Nucleus accumbens (tissue), 56 donors: ENCODE data around the gene CABCOCO1.
"Not testable (repeated sequence)": the region's sequence is repeated elsewhere in the genome, so short reads cannot be mapped to it uniquely, and the experiment has no call there.

ENCODE experiments used
- DNase-seq, 56 donors: peaks; one replicate each; lab custom pipeline; 2025; lab: John Stamatoyannopoulos, UW

The CABCOCO1 gene

DNA sequence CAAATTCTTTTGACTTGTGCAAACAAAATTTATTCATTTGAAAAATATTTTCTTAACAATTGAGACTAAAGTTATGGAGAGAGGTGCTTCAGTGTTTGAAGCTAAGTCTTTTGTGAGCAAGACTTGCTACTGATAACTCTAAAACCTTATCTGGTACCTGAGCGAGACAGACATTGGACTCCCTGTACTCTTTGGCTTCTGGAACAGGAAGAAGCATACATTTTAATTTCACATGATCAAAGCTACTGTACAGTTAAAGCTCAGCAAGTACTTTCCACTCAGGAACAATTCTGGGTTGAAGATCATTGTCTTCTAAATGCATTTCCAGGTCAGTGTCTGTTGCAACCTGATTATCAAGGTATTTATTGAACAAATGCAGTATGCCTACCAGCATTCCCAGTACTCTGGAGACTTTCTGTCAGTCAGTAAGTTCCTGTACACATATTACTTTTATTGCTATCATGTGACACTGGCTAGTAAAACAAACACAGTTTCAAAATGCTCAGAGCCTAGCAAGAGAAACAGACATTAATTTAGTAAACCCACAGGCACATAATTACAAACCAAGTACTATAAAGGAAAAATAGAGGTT is 42.4 kb downstream of the CABCOCO1 start:
- no peak for DNase-seq

DNA sequence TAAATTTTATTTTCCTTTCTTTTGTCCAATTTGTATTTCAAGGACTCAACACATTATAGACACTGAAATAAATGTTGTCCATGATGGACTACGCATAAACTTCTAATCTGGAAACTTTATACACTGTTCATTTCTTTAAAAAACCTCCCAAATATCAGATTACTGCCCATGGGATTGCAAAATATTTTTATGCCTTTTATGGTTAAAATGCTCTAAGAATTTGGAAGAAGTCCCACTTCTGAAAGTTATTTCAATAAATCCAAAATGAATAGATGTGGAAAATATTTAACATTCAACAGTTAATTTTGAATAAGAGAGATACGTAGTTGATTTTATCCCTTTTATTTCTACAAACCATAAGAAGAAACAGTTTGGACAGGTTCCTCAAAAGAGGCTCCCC is 46.1 kb downstream of the CABCOCO1 start:
- DNase-seq, result no peak

DNA sequence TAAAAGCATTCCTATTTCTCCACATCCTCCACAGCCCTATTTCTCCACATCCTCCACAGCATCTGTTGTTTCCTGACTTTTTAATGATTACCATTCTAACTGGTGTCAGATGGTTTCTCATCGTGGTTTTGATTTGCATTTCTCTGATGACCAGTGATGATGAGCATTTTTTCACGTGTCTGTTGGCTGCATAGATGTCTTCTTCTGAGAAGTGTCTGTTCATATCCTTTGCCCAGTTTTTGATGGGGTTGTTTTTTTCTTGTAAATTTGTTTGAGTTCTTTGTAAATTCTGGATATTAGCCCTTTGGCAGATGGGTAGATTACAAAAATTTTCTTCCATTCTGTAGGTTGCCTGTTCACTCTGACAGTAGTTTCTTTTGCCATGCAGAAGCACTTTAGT is 49.4 kb downstream of the CABCOCO1 start:
- DNase-seq, result not testable (repeated sequence)

DNA sequence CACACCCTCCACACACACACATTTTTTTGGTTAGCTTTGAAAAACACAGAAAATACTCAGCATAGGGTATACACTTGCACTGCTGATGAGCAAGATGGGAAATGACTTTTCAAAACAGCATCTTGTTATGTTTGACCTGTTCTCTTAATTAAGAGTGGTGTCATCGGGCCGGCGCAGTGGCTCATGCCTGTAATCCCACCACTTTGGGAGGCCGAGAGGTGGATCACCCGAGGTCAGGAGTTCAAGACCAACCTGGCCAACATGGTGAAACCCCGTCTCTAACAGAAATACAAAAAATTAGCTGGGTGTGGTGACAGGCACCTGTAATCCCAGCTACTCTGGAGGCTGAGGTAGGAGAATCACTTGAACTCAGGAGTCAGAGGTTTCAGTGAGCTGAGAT is 56.7 kb downstream of the CABCOCO1 start:
- DNase-seq, result not testable (repeated sequence)

DNA sequence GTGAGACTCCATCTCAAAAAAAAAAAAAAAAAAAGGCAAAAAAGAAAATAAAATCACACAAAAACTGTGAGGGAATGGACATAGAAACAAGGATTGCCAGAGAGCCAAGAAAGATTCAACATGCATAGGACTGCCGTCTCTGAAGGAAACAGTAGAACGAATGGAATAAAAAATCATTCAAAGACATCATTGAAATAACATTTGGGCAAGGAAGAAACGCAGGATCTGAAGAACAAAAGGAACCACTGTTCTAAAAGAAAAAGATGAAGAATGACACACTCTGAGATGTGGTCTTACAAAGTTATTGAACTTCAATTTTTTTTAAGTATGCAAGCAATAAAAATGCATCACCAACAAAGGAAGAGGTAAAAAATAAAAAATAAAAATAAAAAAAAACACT is 57.2 kb downstream of the CABCOCO1 start:
- DNase-seq, result no peak

DNA sequence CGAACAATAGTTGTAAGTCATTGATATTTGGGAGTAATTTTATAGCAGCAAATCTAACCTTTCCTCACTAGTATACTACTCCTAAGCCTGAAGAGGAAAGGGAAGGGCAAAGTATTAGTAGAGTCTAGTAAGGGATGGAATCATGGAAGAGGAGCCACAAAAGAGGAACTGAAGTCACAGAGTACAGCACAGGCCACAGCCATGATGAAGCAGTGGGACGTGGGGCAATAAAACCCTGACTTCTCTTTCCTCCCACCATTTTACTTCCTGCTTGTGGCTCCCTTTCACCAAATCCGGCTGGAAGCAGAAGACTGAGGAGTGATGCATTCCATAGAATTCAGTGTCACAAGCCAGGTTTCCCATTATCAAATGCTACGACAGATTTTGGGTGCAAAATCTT is 58.7 kb downstream of the CABCOCO1 start:
- no peak for DNase-seq

DNA sequence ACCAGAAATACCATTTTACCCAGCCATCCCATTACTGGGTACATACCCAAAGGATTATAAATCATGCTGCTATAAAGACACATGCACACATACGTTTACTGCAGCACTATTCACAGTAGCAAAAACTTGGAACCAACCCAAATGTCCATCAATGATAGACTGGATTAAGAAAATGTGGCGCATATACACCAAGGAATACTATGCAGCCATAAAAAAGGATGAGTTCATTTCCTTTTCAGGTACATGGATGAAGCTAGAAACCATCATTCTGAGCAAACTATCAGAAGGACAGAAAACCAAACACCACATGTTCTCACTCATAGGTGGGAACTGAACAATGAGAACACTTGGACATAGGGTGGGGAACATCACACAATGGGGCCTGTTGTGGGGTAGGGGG is 62.5 kb downstream of the CABCOCO1 start:
- not testable (repeated sequence) for DNase-seq

DNA sequence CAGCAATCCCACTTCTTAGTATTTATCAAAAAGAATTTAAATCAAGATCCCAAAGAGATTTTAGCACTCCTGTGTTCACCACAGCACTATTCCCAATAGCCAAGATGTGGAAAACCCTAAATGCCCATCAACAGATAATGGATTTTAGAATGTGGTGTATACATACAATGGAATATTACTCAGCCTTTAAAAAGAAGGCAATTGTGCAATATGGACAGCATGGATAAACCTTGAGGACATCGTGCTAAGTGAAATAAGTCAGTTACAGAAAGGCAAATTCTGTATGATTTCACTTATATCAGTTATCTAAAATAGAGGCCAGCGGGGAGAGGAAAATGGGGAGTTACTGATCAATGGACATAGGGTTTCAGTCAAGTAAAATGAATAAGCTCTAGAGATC is 66.9 kb downstream of the CABCOCO1 start:
- DNase-seq, result no peak

DNA sequence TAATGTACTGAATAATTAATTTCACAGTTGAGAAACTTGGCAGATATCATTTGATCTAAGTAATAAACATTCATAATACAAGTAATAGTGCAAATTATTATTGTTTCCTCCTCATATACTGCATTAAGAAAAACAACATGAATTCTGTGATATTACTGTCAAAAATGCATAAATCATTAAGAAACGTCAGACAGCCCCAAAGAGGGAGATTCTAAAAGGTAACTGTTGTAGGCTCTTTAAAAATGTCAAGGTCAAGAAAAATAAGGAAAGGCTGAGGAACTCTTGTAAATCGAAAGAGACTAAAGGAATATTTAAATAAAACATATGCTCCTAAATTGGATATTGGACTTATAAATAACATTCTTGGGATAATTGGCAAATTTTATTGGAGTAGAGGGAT is 67.9 kb downstream of the CABCOCO1 start:
- DNase-seq, result no peak

DNA sequence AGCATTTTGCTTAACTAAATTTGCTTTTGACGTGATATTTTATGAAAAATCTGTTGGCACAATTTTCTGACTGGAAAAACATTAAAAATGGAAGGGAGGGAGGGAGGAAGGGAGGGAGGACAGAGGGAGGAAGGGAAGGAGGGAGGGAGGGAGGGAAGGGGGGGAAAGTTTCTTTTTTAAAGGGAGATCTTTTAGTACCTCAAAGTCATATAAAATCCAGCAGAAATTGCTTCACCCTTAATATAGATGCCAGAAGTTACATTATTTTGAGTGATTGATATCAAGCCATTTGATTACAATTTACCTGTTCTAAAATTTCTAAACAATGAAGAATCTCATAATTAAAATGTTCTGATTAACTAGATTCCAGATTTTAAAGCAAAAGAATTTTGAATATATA is 68.9 kb downstream of the CABCOCO1 start:
- no peak for DNase-seq

DNA sequence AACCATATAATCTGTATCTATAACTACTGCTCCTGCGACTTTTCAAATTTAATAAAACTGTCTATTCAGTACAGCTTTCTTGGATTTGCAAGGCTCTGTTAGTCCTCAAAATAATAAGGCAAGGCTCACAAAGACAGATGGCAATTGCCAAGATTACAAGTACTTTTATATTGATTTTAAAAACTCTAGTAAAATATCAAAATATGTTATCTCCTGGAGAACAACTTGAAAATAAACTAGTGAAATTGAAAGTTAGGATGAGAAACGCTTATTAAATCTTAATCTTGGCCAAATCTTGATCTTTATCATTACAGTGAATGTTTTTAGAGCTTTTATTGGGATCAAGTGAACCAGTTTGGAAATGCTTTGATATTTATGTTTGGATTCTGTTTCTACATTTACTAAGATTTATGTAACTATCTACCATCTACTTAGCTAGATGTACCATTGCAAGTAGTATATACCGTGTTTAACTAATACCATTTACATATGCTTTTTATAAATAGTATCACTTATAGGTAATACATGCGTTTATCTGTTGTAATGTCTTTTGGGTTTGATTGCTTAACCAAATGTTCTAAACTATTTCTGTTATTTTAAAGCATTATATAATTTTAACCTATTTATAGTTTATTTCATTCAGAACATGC is 70.0 kb downstream of the CABCOCO1 start:
- no peak for DNase-seq

DNA sequence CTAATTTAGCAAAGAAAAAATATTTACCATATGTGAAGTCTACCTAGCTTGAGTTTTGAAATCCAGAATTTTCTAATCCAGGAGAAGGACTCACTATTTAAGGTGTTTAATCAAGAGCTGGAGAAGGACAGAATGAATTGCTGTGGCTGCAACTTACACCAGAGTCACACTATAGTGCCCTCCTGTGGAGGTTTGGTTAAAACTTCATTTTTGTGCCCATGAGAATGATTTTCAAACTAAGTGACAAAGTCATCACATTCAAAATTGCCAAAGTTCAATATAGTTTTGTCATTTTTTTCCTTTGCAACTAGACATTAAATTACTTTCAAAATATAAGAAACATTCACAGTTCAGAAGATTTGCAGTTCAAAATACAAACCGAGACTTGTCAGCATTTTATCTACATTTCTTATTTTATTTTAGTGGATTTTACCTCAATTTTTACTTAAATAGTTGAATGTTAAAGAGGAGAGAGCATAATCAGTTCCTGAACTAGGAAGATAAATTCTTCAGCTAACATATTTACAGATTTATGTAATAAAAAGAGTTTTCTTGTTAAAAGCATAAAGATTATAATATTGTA is 70.7 kb downstream of the CABCOCO1 start:
- peak in 14 of 56 donors; percentile 0 to 35 (median 7) for DNase-seq

DNA sequence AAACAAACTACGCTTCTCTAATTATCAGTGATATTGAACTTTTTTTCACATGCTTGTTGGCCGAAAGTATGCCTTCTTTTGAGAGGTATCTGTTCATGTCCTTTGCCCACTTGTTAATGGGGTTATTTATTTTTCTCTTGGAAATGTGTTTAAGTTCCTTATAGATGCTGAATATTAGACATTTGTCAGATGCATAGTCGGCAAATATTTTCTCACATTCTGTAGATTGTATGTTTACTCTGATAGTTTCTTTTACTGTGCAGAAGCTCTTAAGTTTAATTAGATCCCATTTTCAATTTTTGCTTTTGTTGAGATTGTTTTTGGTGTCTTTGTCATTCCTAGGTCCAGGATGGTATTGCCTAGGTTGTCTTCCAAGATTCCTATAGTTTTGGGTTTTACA is 73.2 kb downstream of the CABCOCO1 start:
- no peak for DNase-seq

DNA sequence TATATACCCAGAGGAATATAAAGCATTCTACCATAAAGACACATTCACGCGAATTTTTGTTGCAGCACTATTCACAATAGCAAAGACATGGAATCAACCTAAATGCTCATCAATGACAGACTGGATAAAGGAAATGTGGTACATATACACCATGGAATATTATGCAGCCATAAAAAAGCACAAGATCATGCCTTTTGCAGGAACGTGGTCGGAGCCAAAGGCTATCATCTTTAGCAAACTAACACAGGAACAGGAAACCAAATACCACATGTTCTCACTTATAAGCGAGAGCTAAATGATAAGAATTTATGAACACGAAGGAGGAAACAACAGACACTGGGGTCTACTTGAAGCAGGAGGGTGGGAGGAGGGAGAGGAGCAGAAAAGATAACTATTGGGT is 74.7 kb downstream of the CABCOCO1 start:
- not testable (repeated sequence) for DNase-seq

DNA sequence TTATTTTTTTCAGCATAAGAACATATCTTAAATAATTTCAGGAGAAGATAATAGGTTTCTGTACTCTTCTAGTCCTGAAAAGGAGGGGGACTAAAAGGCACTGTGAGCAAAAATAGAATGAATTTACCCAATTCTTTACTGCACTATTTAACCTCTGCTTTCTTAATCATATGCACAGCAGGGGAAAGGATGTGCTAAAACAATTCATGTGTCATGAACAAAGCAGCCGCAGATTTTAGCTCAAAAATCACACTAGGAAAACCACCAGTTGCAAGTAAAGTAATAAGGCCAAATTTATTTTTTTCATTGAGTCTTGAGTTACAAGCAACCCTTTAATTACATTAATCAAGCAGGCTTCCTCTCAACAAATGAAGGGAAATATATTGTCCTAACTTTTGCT is 80.1 kb downstream of the CABCOCO1 start:
- no peak for DNase-seq

DNA sequence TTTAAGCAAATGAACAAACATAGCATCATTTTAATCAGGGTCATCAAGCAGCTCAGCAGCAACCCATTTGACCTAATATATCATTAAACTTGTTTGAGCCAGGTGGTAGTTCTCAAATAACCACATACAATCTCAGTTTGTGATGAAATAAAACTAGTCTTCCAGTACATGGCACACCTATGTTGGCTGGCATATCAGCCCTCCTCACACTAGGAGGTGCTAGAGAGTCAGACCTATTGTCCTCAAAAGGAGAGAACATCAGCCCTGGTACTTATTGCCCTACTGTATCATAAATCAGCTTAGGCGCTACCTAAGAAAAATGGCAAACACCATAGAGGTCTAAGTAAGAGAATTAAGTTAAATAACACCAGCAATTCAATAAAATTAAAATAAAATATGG is 81.7 kb downstream of the CABCOCO1 start:
- no peak for DNase-seq

DNA sequence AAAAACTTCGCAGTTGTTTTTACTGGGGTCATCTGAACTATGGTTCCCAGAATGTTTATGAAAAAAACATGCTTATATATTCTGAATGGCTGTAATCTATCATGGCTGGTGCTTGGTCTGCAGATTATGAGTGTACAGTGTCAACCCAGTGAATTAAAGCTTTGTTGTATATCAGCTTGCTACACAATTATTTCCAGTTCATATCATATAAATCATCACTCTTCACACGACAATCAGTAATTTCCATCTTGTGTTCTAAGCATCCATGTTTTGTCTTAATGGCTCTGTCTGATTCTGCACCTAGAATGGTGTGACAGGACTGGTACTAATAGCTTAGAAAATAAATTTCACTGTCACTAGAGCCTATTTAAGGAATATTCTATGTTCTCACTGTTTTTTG is 83.6 kb downstream of the CABCOCO1 start:
- no peak for DNase-seq

DNA sequence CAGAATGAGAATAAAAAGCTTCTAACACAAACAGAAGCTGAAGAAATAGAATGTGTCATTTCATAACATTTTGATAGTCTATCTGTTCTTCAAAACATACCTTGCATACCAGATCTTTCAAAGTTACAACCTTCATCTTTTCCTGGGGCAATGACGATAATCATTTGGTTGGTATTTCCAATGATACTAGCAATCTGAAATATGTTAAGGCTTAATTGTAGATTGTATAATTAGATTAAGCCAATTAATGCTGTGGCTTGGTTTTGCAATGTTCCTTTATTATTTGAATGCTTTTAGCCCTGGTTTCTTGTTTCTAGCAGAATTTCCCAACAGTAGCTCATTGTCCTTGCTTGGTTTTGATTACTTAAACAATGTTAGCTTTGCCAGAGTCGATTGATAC is 84.6 kb downstream of the CABCOCO1 start:
- no peak for DNase-seq

DNA sequence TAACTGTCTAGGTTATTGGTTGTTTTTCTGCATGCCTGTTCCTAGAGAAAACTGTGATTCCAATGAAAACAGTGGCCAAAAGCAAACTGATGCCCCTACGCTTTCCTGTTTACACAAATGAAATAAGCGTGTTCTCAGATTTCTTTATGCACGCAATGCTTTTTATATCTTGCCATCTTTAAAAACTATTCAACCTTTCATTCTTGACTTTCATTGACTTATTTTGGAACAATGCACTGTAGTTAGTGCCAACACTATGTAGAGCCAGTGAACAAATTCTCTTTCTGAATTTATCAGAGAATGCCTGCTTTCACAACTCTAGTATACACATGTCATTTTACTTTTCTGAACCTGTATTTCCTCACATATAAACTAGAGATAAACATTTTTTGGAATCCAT is 86.6 kb downstream of the CABCOCO1 start:
- DNase-seq, result no peak

DNA sequence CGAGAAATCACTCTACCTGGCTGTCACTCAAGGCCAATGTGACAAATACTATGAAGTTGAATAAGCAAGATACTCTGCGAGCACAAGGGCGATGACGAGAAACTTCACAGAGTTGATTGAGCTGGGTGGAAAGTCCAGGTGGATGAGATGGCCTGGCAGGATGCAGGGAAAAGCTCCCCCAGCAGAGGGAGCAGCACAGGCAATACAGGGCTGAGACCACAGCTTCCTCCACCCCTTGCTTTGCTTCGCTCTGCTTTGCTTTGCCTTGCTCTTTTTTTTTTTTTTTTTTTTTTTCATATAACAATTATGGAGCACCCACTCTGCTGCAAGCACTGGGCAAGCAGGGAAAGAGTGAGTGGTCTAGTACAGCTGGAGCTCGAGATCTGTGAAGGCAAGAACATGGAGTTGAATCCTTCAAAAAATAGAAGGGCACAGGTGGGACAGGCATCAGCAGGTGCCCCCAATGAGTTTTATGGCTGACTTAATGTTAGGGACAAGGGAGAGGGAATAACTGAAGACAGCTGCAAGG is 88.3 kb downstream of the CABCOCO1 start:
- peak in 17 of 56 donors; percentile 0 to 51 (median 8) for DNase-seq

DNA sequence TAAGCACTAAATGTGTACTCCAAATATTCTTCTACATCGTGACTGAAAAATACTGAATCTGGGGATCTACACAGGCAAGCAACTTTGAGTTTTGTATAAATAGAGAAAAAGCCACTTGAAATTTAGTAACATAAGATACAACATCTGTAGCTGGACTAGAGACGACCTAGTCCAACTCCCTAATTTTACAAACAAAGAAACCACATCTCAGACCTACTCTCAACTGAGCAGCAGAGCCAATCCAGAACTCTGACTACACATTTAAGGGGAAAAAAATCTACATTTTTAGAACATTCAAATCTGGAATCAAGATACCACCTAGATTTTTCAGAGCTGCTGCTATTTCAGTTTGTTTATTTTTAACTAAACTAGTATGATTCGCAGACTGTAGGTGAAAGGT is 88.9 kb downstream of the CABCOCO1 start:
- no peak for DNase-seq
